Activated CD4-positive, CD25-positive, alpha-beta regulatory T cell (primary cell): ENCODE measurements around the gene BCKDHA.
"Not testable (repeated sequence)": the region's sequence is repeated elsewhere in the genome, so short reads cannot be mapped to it uniquely, and the experiment has no call there.

Source experiments
- DNase-seq, 4 experiments: peaks; one replicate each; lab custom pipeline; 2025; lab: John Stamatoyannopoulos, UW

Gene BCKDHA

GRCh38 chr19:41366089-41366488 lies 31.5 kb upstream of the BCKDHA start:
- DNase-seq, result no peak

- DNase-seq, result no peak
Observed at GRCh38 chr19:41367848-41368301, 29.7 kb upstream of the BCKDHA start.

- no peak for DNase-seq
Observed at GRCh38 chr19:41369769-41370168, 27.8 kb upstream of the BCKDHA start.

- DNase-seq, result not testable (repeated sequence)
Observed at GRCh38 chr19:41371119-41371518, 26.5 kb upstream of the BCKDHA start.

- no peak for DNase-seq
Observed at GRCh38 chr19:41371541-41371940, 26.1 kb upstream of the BCKDHA start.

GRCh38 chr19:41372501-41372900 lies 25.1 kb upstream of the BCKDHA start:
- no peak for DNase-seq

GRCh38 chr19:41373993-41374392 lies 23.6 kb upstream of the BCKDHA start:
- no peak for DNase-seq

GRCh38 chr19:41376241-41376997 lies 21.2 kb upstream of the BCKDHA start, which contains the start of gene TMEM91:
Gene TMEM91 (plus strand): TSS chr19:41376533. CDS start chr19:41378310, 1,777 bp downstream.
- no peak for DNase-seq

- DNase-seq, result no peak
Observed at GRCh38 chr19:41376998-41377365, 20.6 kb upstream of the BCKDHA start.

GRCh38 chr19:41377977-41378709 lies 19.5 kb upstream of the BCKDHA start:
- DNase-seq, result no peak

- not testable (repeated sequence) for DNase-seq
Observed at GRCh38 chr19:41381536-41381935, 16.1 kb upstream of the BCKDHA start.

- DNase-seq, result no peak
Observed at GRCh38 chr19:41384351-41384750, 13.3 kb upstream of the BCKDHA start.

- no peak for DNase-seq
Observed at GRCh38 chr19:41386442-41386841, 11.2 kb upstream of the BCKDHA start.

- DNase-seq, result no peak
Observed at GRCh38 chr19:41391618-41392017, 6.0 kb upstream of the BCKDHA start.

GRCh38 chr19:41392775-41393174 lies 4.8 kb upstream of the BCKDHA start:
- DNase-seq, result no peak

GRCh38 chr19:41395355-41395754 lies 2.3 kb upstream of the BCKDHA start:
- DNase-seq, result no peak

GRCh38 chr19:41398050-41398418 lies 416 bp downstream of the BCKDHA start:
- no peak for DNase-seq

- no peak for DNase-seq
Observed at GRCh38 chr19:41398598-41398997, 980 bp downstream of the BCKDHA start.

GRCh38 chr19:41399091-41399490 lies 1.5 kb downstream of the BCKDHA start:
- DNase-seq, result no peak

- DNase-seq, result no peak
Observed at GRCh38 chr19:41399525-41399924, 1.9 kb downstream of the BCKDHA start.

- DNase-seq, result no peak
Observed at GRCh38 chr19:41401483-41401882, 3.9 kb downstream of the BCKDHA start.

GRCh38 chr19:41402010-41402409 lies 4.4 kb downstream of the BCKDHA start:
- DNase-seq, result no peak

GRCh38 chr19:41403181-41403970 lies 5.8 kb downstream of the BCKDHA start:
- DNase-seq, result no peak
